Measurements from ENCODE around the gene GLYATL1.

The GLYATL1 gene

DNA sequence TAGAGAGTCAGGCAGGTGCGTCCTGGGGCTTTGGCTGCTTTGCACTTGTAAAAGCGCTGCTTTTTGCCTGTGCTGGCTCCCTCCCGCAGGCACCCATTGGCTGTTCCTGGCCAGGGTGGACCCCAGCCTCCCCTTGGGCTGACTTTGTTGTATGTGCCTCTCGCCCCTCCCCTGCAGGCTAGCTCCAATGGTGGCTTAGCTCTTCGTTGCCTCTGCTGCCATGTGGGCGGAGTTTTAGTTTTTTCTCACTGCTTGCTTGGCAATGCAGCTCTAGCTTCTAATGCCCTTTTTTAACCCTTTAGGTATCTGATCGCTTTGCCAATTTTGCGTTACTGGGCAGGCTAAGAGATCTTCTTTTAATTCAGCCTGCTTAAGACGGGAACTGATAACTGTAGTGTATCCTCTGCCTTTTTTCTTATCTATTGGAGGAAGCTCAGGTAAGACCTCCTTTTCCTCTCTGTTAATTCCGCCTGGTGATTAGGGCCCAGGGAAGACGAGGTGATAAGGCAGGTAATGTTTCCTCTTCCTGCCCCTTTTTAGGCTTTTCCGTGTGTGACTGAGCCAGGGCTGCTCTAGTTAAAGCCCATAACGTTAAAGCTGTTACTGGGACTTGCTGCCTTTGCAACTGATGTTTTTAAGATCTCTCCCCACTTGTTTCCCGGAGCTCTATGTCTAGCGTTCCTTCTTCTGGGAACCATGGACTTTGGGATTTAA is 11.7 kb upstream of the GLYATL1 start:
- no peak for DNase-seq

DNA sequence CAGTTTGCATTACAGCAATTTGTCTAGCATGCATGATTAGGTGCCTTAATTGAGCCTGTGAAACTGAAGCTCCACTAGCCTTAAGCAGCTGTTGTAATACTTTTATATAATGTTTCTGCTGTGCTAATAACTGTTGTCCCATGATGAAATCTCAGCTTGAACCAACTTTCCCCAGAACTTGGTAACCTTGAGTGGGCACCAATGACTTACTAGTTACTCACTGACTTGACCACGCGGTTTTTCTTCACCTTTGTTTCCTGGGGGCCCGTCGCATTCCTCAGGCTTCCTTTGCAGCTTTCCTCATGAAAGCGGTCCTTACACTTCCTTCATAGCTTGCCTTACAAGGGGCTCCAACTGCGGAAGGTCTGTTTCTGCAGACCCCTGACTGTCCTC is 11.2 kb upstream of the GLYATL1 start:
- DNase-seq: no peak

DNA sequence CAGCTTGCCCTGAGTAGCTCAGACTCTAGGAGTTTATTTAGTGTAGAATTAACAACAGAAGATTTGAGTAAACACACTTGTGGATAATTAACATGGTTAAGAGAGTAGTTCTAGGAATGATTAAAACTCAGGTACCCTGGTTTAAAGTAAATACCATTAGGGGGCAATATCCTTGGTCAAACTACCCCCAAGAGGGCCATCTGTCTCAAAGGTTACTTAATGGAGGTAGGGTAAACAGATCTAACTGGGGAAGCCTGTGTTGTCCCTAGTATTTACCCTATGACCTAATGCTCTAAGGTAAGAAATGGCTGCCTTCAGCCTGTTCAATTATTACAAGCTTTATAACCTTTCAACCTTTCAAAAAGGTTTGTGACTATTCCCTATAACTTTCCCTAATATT is 10.6 kb upstream of the GLYATL1 start:
- no peak for DNase-seq

DNA sequence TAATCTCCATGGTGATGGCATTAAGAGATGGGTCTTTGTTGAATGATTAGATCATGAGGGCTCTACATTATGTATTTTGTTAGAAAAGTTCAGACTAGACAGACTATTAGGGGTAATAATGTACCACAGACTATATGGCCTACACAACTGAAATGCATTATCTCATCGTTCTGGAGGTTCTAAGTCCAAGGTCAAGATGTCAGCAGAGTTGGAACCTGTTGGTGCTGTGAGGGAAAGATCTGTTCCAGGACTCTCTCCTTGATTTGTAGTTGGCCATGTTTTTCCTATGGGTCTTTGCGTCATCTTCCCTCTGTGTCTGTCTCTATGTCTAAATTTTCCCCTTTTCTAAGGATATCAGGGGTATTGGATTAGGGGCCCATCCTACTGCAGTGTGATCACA is 8.4 kb upstream of the GLYATL1 start:
- no peak for DNase-seq

DNA sequence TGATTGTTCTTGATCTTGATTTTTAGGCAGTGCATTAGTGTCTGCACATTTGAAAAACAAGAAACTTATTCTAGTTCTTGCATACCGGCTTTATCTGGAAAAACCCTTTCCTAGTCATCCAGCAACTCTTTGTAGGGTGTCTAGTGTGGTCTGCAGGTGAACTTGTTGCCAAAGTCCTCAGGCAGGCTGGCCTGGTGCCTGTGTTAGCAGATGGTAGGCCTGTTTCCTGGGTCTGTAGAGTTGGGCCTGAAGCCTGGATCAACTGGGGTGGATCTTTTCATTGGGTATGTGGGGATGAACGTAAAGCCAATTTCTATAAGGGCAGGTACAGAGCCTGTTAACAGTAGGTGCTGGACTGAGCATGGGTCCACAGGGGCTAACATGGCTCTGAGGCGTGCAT is 5.6 kb upstream of the GLYATL1 start:
- DNase-seq: no peak

DNA sequence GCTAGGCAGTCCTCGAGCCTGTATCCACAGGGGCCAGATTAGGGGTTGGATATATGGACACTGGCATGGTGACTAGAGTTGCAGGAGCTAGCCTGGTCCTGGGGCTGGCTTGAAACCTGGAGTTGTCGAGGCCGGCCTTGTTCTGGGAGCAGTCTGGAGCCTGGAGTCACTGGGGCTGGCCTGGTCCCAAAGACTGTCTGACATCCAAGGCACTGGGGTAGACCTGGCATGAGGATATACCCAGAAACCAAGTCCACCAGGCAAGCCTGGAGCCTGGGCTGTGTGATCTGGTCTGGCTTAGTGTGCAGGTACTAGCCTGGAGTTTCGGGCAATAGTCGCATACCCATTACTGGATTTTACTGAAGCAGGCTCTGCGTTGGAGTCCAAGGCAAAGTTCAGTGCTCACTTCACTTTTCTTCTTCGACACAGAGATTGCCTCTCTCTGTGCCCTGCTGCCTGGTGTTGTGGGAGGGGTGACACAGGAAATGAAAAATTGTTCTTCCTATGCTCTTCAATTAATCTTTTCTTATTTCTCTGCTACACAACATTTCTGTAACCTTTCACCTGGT is 4.3 kb upstream of the GLYATL1 start:
- no peak for DNase-seq

DNA sequence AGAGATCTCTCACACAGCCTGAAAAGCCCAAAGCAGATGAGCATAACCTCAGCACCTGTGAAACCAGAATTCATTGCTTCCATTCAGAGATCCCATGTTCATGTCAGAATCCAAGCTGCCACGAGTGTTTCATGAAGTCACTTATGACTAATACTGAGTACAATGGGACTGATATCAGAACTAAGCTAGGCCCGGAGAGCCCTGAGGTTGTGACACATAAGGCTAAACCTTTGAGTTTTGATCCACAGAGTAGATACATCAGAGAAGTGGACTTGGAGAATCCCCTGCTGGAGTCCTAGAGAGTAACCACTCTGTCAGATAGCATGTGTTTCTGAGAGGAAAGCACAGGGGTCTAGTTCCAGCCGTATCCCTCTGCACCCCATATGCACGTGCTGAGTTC is 890 bp upstream of the GLYATL1 start:
- DNase-seq: no peak

DNA sequence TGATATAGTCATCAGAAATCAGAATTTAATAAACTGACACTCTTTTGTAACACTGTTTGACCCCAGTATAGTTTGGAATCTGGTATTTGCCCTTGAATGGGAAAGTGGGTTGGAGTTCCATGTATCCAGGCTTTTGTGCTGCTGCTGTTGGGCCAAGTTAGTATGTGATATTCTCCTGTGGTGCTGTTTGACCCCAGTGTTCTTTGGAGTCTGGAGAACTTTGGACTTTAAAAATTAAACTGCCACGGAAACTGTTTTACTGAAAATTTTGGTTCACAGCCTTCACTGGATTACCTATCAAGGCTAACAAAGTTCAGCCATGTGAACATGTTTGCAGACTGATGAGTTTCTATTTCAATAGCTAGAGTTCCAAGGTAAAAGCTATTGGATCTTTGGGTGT is 740 bp downstream of the GLYATL1 start:
- no peak for DNase-seq

DNA sequence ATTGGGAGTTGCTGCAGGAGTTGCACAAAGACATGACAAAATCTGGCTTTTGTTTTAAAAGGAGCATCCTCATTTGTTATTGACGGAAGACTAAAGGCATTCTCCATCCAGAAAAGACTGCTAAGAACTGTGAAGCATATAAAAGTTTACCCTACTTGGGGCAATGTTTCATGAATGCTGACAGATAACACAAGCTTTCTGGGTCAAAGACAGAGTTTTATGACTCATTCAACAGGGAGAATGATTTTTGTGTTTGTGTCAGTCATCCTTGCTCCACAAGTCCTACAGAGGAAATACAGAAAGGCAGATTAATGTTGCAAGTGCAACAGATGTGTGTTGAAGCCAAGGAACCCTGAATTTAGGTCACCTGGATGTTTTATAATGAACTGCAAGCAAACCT is 2.5 kb downstream of the GLYATL1 start:
- no peak for DNase-seq

DNA sequence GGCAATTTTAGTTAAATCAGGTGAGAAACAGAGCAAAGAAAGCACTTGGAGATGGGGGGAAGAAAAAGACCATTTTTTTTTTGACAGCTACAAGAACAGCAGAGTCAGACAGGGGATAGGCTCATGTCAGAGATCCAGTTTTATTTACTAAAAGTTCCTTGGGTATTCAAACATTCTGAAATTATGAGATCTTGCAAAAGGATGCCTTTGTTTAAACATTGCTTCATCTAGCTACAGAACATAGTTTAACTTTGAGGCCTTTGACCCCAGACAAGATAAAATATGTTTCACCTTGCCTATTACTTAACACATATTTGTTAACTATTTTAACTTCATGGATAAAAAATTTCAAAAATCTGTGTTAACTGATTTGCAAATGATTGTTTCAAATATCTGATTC is 6.4 kb downstream of the GLYATL1 start:
- DNase-seq: no peak

DNA sequence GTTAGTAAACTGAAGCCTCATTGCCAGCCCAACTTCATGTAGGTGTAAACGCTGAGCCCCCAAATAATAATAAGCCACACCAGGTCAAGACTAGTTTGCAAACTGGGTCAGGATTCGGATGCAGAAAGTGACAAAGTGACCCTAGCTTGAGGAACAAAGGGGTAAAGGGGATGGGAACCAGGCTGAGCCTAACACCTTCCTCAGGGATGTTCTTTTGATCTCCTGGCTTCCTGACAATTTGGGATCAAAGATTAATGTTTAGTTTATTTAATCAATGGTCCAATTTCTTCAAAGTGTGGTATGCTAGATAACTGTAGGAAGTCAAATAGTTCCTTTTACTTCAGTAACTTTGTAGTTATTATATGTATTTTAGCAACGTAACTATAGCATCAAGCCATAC is 9.9 kb downstream of the GLYATL1 start:
- DNase-seq: no peak

DNA sequence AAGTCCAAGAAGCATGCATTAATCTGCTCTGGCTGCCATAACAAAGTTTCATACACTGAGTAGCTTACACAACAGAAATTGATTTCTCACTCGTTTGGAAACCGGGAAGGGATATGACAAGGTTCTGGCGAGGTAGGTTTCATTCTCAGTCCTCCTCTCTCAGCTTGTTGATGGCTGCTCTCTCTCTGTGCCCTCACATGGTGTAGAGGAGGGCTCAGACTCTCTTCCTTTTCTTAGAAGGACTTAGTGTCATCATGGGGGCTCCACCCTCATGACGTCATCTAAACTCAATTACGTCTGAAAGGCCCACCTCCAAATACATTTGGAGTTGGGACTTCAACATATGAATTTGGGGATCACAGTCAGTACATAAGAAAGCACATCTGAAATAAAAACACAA is 18.6 kb downstream of the GLYATL1 start:
- no peak for DNase-seq

DNA sequence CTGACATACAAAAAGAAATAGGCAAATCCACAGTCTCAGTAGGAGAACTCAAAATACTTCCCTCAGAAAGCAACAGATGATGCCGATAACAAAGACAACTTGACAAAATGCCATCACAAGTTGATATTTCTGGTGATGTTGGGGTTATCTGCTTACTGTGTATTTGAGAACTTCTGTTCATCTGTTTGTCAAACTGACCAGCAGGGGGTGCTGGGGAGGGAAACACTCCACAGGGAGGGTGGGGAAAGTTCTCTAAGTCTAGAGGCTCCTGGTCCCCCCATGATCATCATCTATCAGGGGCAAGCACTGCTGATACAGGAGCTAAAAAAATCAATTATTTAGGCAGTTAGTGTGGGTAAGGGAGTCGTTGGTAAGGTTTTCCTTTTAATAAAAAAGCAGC is 19.2 kb downstream of the GLYATL1 start:
- DNase-seq: no peak

DNA sequence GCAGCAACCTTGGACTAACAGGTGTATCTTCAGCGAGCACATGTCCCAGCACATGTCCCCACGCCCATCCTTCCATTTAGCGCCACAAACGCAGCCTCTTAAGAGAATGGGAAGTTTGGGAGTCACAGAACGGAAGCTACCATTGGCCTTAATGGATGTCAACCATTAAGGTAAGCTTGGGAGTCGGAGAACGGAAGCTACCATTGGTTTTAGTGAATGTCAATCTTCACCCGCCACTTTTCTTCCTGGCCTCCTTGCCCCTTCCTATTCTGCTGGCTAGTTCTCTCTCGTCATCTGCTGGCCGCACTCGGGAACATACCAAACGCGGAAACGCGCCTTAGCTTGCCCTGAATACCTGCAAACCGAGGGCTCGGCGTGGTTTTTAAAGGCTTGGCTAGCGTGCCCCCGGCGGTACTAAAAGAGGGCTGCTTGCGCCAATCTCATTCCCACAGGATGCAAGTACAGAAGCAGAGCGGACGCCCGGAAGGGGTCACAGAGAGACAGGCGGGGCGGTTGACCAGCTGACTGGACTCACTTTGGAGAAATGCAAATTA is 24.3 kb downstream of the GLYATL1 start:
- no peak for DNase-seq

DNA sequence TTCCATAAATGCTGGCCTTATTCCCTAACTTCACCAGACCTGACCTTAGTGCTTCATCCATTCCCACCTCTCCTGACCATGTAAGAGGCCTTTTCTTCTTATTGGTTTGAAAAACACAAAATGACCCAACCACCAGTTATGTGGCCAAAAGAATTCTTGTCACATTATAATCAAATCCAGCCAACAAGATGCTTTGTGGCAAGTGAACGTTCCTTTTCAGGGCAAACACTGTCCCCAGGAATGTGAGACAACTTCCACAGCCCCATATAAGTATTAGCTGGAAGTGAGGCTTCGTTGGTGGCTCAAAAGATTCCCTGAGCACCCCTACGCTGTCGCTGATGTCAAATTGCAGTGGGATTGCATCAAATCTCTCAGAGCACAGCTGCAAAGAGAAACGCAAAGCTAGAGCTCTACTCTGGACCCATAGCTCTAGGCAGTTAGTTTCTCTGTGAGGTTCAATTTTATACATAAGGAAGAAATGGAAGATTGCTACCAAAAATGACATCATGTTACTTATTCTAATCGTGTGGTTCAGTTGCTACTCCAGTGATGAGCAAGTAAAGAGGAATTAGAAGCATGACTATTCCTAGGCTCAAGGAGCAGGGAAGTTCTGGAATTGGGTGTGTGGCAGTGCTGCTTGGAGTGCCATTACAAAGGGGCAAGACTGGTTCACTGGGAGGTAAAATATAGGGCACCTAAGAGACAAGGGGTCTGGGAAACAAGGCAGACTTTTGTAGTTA is 26.1 kb downstream of the GLYATL1 start:
- no peak for DNase-seq

DNA sequence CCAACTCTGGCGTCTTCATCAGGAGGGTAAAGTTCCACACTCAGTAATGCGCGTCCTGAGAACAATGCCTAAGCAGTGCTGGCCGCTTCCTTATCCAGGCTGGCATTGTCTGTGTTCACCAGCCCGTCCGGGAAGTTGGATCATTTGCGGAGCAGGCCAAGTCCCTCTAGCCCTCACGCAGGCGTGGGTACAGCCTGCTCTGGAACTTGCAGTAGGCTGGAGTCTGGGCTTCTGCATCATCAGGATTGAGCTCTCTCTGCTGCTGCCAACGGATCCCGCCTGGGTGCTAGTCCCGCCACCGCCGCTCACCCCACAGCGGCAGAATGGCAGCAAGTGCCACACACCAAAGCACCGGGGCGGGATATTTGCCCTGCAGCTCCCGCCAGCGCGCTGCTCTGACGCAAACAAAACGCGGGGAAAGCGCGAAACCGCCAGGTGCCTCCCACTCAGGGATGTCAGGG is 29.0 kb downstream of the GLYATL1 start:
- no peak for DNase-seq

DNA sequence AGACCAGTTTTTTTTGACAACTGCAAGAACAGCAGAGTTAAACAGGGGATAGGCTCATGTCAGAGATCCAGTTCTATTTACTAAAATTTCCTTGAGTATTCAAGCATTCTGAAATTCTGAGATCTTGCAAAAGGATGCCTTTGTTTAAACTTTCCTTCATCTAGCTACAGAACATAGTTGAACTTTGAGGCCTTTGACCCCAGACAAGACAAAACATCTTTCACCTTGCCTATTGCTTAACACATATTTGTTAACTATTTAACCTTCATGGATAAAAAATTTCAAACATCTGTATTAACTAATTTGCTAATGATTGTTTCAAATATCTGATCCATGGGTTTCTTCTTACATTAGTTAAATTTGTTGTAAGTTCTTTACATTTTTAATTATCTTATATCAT is 38.2 kb downstream of the GLYATL1 start:
- DNase-seq: no peak

DNA sequence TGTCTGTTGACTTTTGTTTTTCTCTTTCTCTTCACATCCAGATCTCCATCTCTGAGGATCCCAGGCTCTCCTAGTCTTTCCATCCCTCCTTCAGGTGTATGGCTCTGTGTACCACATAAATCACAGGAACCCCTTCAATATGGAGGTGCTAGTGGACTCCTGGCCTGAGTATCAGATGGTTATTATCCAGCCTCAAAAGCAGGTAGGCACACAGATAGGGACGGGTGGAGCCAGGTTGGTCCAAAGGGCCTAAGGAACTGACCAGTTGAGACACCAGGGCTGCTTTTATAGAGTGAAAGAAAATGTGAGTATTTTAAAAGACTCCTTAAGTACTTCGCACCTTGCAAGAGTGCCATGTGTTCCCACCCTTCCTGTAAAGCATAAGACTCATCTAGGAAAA is 39.9 kb downstream of the GLYATL1 start:
- DNase-seq: no peak

DNA sequence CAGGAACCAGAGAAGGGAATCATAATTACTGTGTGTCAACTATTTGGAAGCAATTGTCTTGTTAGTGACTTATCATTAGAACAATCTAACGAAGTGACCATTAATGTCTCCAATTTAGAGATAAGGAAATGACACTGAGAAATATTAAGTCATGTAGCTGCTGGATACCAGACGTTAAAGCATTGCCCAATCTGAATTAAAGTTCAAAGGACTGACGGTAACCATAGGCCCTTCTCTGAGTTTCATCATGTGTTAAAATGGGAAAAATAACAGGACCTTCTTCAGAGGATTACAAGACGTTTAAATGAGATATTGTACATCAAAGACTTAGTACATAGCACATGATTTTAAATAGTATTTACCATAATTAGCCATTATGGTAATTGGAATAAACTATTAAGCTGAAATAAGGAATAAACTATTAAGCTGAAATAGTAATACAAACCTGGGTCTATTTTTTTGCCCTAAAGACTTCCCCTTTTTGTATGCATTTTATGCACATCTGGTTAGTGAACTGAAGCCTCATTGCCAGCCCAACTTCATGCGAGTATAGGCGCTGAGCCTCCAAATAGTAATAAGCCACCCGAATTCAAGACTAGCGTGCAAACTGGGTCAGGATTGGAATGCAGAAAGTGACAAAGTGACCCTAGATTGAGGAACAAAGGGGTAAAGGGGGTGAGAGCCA is 41.0 kb downstream of the GLYATL1 start:
- no peak for DNase-seq

DNA sequence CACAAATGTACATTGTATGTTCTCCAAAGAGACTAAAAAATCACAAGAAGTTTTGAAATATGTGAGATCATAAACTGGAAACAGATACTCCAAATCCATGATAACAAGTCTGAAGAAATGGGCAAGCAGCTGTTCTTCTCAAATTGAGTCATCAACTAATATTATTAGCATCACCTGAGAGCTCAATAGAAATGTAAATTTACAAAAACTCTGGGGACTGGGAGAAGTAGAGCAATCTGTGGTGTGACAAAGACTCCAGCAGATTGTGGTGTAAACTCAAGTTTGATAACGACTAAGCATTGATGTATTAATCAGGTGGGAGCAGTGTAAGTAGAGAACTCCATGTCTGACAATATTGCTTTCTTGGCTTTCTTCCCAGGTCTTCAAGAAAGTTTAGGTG is 53.2 kb downstream of the GLYATL1 start:
- DNase-seq: no peak

DNA sequence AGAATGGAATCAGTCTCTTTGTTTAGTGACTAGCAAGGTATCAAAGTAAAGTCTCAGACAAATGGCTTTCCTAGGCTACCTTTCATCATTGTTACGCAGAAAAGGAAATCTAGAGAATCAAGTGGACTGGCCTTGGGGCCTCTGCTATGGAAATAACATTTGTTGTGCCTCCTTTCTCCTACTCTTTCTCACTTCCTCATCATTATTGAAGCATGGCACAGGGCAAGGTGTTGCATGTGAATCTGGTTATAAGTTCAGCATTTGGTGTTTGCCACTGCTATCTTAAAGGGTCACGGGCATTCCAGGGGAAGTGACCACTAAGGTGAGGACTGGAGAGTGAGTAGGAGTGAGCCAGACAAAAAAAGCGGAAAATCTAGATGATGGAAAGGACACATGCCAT is 54.9 kb downstream of the GLYATL1 start:
- DNase-seq: no peak

DNA sequence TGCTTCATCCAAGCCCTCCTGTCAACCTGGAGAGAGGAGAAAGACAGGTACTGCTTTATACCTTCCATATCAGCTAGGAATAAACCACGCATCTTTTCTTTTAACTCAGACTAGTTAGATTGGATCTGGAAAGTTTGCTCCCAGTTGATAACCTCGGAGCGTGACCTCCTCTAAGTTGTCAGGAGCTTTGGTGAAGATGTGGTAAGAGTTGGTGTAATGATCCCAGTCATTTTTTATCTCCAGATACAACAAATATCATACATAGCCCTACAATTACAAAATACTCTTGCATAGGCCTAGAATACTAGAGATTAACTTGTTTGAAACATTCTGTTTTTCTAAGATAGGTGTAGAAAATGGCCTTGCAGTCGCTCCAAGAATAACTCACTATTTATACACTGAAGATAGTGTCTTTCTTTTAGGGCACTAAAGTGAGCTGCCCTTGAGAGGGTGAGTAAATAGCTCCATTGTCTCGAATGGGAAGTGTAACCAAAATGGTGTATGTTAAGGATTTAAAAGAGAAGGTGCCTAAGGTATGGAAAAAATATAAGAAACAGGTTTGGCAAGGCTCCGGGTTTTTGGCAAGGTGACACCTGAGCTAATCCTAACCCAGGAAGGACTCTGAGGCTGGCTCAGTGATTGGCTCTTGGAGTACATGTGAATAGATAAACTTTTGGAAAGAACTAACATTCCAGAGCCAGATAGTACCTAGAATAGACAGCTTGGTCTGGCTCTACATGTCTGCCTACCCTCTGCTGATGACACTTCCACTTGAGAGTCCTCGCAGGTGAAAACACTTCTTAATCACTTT is 59.4 kb downstream of the GLYATL1 start:
- DNase-seq: no peak

DNA sequence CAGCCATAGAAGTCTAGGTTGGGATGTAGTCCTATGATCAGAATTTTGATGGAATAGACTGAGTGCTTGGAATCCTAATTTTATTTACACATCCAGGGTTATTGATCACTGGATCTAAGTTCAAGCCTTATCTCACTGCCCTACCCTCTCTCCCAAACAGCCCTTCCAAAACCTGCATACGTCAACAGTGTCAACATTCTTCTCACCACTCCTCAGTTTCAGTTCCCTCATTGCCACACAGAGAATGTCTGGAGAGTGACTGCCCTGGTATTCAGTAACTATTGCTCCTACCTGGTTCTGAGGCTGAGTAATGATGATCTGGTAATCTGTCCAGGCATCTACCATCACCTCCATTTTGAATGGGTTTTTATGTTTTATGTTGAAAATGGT is 60.0 kb downstream of the GLYATL1 start:
- DNase-seq: no peak
